H1 (cell line): ENCODE data around the gene ERC1. TPM values are rescaled to one million over a fixed set of nuclear protein-coding genes. Genes with fewer than 3 reads are reported as not detected.

Source experiments
- CTCF ChIA-PET: fragments of 300-600 bp; sonication (Branson Sonifier 250); formaldehyde crosslinking; loops from one replicate; lab custom pipeline; 2021; ENCODE audit not compliant: partially characterized antibody; lab: Charles Lee
- POLR2A ChIA-PET: fragments of 300-600 bp; sonication (Branson Sonifier 250); formaldehyde crosslinking; loops from one replicate; lab custom pipeline; 2021; ENCODE audit warnings: inconsistent platforms; ENCODE audit not compliant: partially characterized antibody; lab: Charles Lee
- DNase-seq, 2 experiments: peaks; one replicate each; pipeline versions ENCODE4 v3.0.0 to v3.0.0-alpha.2; 2010 to 2022; ENCODE audit warnings: low spot score in 2 of 2, low read depth in 1 of 2, mixed read lengths in 1 of 2
- FAIRE-seq: peaks from 2 replicates; lab custom pipeline; 2011; peaks lifted over from hg19 to GRCh38; lab: Jason Lieb, UNC
- H2AFZ ChIP-seq: 2 replicates; pipeline ENCODE4 v1.8.1; 2012; ENCODE audit warnings: low read length, inconsistent platforms
- H2AK5ac ChIP-seq: 2 replicates; pipeline ENCODE4 v1.6.1; 2013; ENCODE audit warnings: low read depth, low read length
- H2BK120ac ChIP-seq: replicated peaks from 2 replicates; pipeline ENCODE3; 2013; ENCODE audit warnings: low read depth, low read length, inconsistent platforms
- H2BK12ac ChIP-seq: 2 replicates; pipeline ENCODE4 v1.6.1; 2013; ENCODE audit warnings: low read depth, low read length
- H2BK15ac ChIP-seq: 2 replicates; pipeline ENCODE4 v1.6.1; 2013; ENCODE audit warnings: low read length
- H2BK20ac ChIP-seq: 2 replicates; pipeline ENCODE4 v1.6.1; 2013; ENCODE audit warnings: low read length
- H2BK5ac ChIP-seq: 2 replicates; pipeline ENCODE4 v1.6.1; 2013; ENCODE audit warnings: low read depth, low read length
- H3K14ac ChIP-seq: 2 replicates; pipeline ENCODE4 v1.6.1; 2013; ENCODE audit warnings: inconsistent platforms; ENCODE audit not compliant: insufficient read length
- H3K18ac ChIP-seq: 2 replicates; pipeline ENCODE4 v1.6.1; 2013; ENCODE audit warnings: low read length; ENCODE audit errors: extremely low read depth
- H3K23ac ChIP-seq: 2 replicates; pipeline ENCODE4 v1.6.1; 2013; ENCODE audit warnings: inconsistent platforms; ENCODE audit not compliant: insufficient read length
- H3K23me2 ChIP-seq: 2 replicates; pipeline ENCODE4 v1.6.1; 2013; ENCODE audit warnings: low read depth, low read length
- H3K27ac ChIP-seq: 2 replicates; pipeline ENCODE4 v1.6.1; 2011; ENCODE audit warnings: low read depth, low read length, inconsistent platforms
- H3K27me3 ChIP-seq, 4 experiments: replicated peaks in 1 of 4; 1 replicate in 1 of 4; 2 replicates in 3 of 4; pipeline versions ENCODE4 v1.6.1 to v1.8.1; 2011 to 2013; ENCODE audit warnings: low read length in 3 of 4, mild to moderate bottlenecking in 3 of 4, inconsistent platforms in 2 of 4, mixed read lengths in 2 of 4, moderate library complexity in 1 of 4; ENCODE audit not compliant: control insufficient read depth in 3 of 4, insufficient read depth in 3 of 4; ENCODE audit errors: extremely low read depth in 1 of 4
- H3K36me3 ChIP-seq, 4 experiments: 2 replicates each; pipeline versions ENCODE4 v1.6.1 to v1.8.1; 2011 to 2013; ENCODE audit warnings: mild to moderate bottlenecking in 4 of 4, low read length in 3 of 4, moderate library complexity in 2 of 4, control low read depth in 1 of 4, inconsistent platforms in 1 of 4; ENCODE audit not compliant: insufficient read depth in 4 of 4, control insufficient read depth in 2 of 4
- H3K4ac ChIP-seq: replicated peaks from 2 replicates; pipeline ENCODE3; 2013; ENCODE audit warnings: low read length, low read depth, mixed read lengths, inconsistent platforms; ENCODE audit not compliant: insufficient read length
- H3K4me1 ChIP-seq, 4 experiments: replicated peaks in 1 of 4; 1 replicate in 1 of 4; 2 replicates in 3 of 4; pipeline versions ENCODE4 v1.6.1 to v1.8.1; 2011 to 2013; ENCODE audit warnings: low read length in 3 of 4, inconsistent platforms in 2 of 4, mixed read lengths in 1 of 4; ENCODE audit not compliant: insufficient read depth in 4 of 4, control insufficient read depth in 3 of 4
- H3K4me2 ChIP-seq, 2 experiments: 2 replicates each; pipeline versions ENCODE4 v1.6.1 to v1.8.1; 2011 to 2013; ENCODE audit warnings: low read depth in 2 of 2, low read length in 2 of 2, control low read depth in 1 of 2, inconsistent platforms in 1 of 2, mild to moderate bottlenecking in 1 of 2; ENCODE audit not compliant: insufficient read depth in 1 of 2
- H3K4me3 ChIP-seq, 4 experiments: fragments of 200-600, 300-600 bp in 1 of 4; sonication (generic), shearing (Covaris generic), sonication (Bioruptor Twin) in 1 of 4; 2 replicates each; pipeline versions ENCODE4 v1.5.1 to v1.8.1; 2011 to 2016; ENCODE audit warnings: low read length in 4 of 4, low read depth in 3 of 4, control low read depth in 2 of 4, inconsistent platforms in 2 of 4, mild to moderate bottlenecking in 2 of 4, mixed read lengths in 1 of 4, moderate library complexity in 1 of 4; ENCODE audit not compliant: insufficient read depth in 2 of 4; ENCODE audit errors: extremely low read depth in 1 of 4
- H3K56ac ChIP-seq: replicated peaks from 2 replicates; pipeline ENCODE3; 2013; ENCODE audit warnings: low read depth, mild to moderate bottlenecking, mixed read lengths, low read length, inconsistent platforms; ENCODE audit not compliant: insufficient read length
- H3K79me1 ChIP-seq: 2 replicates; pipeline ENCODE4 v1.6.1; 2013; ENCODE audit warnings: low read depth, low read length, control low read depth
- H3K79me2 ChIP-seq, 2 experiments: 2 replicates each; pipeline versions ENCODE4 v1.6.1 to v1.8.1; 2012 to 2013; ENCODE audit warnings: low read length in 2 of 2, mild to moderate bottlenecking in 2 of 2, inconsistent platforms in 1 of 2; ENCODE audit not compliant: insufficient read depth in 2 of 2, control insufficient read depth in 1 of 2
- H3K9ac ChIP-seq, 4 experiments: replicated peaks in 1 of 4; 1 replicate in 1 of 4; 2 replicates in 3 of 4; pipeline versions ENCODE4 v1.6.1 to v1.8.1; 2011 to 2013; ENCODE audit warnings: low read depth in 3 of 4, low read length in 3 of 4, control low read depth in 2 of 4, mild to moderate bottlenecking in 2 of 4, moderate library complexity in 2 of 4, inconsistent platforms in 1 of 4; ENCODE audit errors: extremely low read depth in 1 of 4
- H3K9me3 ChIP-seq, 2 experiments: 2 replicates each; pipeline versions ENCODE4 v1.6.1 to v1.8.1; 2012 to 2013; ENCODE audit warnings: mild to moderate bottlenecking in 2 of 2, moderate library complexity in 2 of 2, control low read depth in 1 of 2, inconsistent platforms in 1 of 2, low read depth in 1 of 2, low read length in 1 of 2, mixed read lengths in 1 of 2; ENCODE audit not compliant: insufficient read depth in 2 of 2
- H4K20me1 ChIP-seq, 2 experiments: replicated peaks in 1 of 2; 2 replicates each; pipeline versions ENCODE3 to v1.8.1; 2011 to 2013; ENCODE audit warnings: inconsistent platforms in 2 of 2, low read length in 2 of 2, mild to moderate bottlenecking in 1 of 2; ENCODE audit not compliant: insufficient read depth in 2 of 2, control insufficient read depth in 1 of 2
- H4K5ac ChIP-seq: 2 replicates; pipeline ENCODE4 v1.6.1; 2013; ENCODE audit warnings: low read length, low read depth, mixed read lengths, inconsistent platforms; ENCODE audit not compliant: insufficient read length
- H4K8ac ChIP-seq: 2 replicates; pipeline ENCODE4 v1.8.0; 2013; ENCODE audit warnings: mild to moderate bottlenecking, moderate library complexity, low read length, inconsistent platforms; ENCODE audit not compliant: insufficient read depth; ENCODE audit errors: extremely low read depth
- H4K91ac ChIP-seq: replicated peaks from 2 replicates; pipeline ENCODE3; 2013; ENCODE audit warnings: low read length, mixed read lengths, inconsistent platforms; ENCODE audit not compliant: insufficient read length
- ASH2L ChIP-seq: fragments of 200-600, 300-600 bp; sonication (generic); IDR thresholded peaks from one replicate; pipeline ENCODE4 v1.7.1; 2017; ENCODE audit warnings: low read length
- ATF2 ChIP-seq: IDR thresholded peaks from 2 replicates; pipeline ENCODE4 v1.6.1; 2012; ENCODE audit warnings: low read length, inconsistent platforms
- BCL11A ChIP-seq, 2 experiments: IDR thresholded peaks; one replicate each; pipeline ENCODE4 v1.6.1; 2011; ENCODE audit warnings: low read depth in 2 of 2, low read length in 2 of 2, mild to moderate bottlenecking in 2 of 2
- CTBP2 ChIP-seq: IDR thresholded peaks from 2 replicates; pipeline ENCODE4 v1.7.0; 2011; ENCODE audit warnings: borderline replicate concordance, mild to moderate bottlenecking, moderate library complexity, mixed read lengths, low read length; ENCODE audit not compliant: insufficient read depth, insufficient read length
- EP300 ChIP-seq, 2 experiments: IDR thresholded peaks; 1 replicate in 1 of 2; 2 replicates in 1 of 2; pipeline ENCODE4 v1.6.1; 2011 to 2012; ENCODE audit warnings: low read depth in 2 of 2, low read length in 2 of 2, mild to moderate bottlenecking in 2 of 2, borderline replicate concordance in 1 of 2, inconsistent platforms in 1 of 2, moderate library complexity in 1 of 2
- HDAC6 ChIP-seq: IDR thresholded peaks from one replicate; pipeline ENCODE4 v1.7.1; 2012; ENCODE audit warnings: low read depth, mild to moderate bottlenecking, inconsistent platforms, low read length, moderate library complexity
- KDM1A ChIP-seq: fragments of 200-600, 300-600 bp; sonication (generic); IDR thresholded peaks from 2 replicates; pipeline ENCODE4 v1.7.1; 2016; ENCODE audit warnings: mild to moderate bottlenecking, low read length, borderline replicate concordance
- SP4 ChIP-seq: IDR thresholded peaks from 2 replicates; pipeline ENCODE4 v1.6.1; 2012; ENCODE audit warnings: low read length, inconsistent platforms
- SRF ChIP-seq: IDR thresholded peaks from 2 replicates; pipeline ENCODE4 v1.6.1; 2011; ENCODE audit warnings: mild to moderate bottlenecking, low read depth, low read length, moderate library complexity
- USF2 ChIP-seq: IDR thresholded peaks from 2 replicates; pipeline ENCODE4 v1.6.1; 2011; ENCODE audit warnings: low read length, improper control_type of control experiment
- ZNF274 ChIP-seq: IDR thresholded peaks from 2 replicates; pipeline ENCODE4 v1.7.0; 2012; ENCODE audit warnings: low read length, borderline replicate concordance; ENCODE audit errors: extremely low read depth
- WGBS, 2 experiments: shearing (Covaris generic) in 1 of 2; methylation state at CpG; one replicate each; pipeline versions ENCODE4 v1.1.6 to v1.1.7; 2013 to 2015; ENCODE audit warnings: low lambda C conversion rate in 2 of 2, mixed read lengths in 2 of 2, inconsistent platforms in 1 of 2, low coverage in 1 of 2, missing lambda C conversion rate in 1 of 2; ENCODE audit not compliant: insufficient replicate concordance in 2 of 2, insufficient coverage in 1 of 2, insufficient read length in 1 of 2; ENCODE audit errors: extremely low coverage in 1 of 2, missing lambda C conversion rate in 1 of 2; 5-methylcytosine and 5-hydroxymethylcytosine counted together
- polyA plus RNA-seq, 7 experiments: library from polyadenylated mRNA; depleted of rRNA in 3 of 7; stranded (reverse) in 5 of 7; unstranded in 2 of 7; fragments of >200 nt in 5 of 7; fragments of 200-250 nt in 2 of 7; gene quantifications; 1 replicate in 5 of 7; 2 replicates in 1 of 7; 4 replicates in 1 of 7; pipeline versions ENCODE4 v1.2.1 to v1.2.3, GENCODE V29; 2011 to 2013; ENCODE audit warnings: missing spikeins in 2 of 7, mixed read lengths in 2 of 7
- total RNA-seq: library from RNA; stranded (reverse); fragmentation: NEBNext Ultra II Directional; extraction: Animal tissue kit (Norgen Biotek cat#: 25700); gene quantifications from 2 replicates; pipeline ENCODE4 v1.2.1, GENCODE V29; 2021

The ERC1 gene
- total and polyA plus RNA-seq, 2 of the 8 experiments (the other 6 are each of a cell fraction or from before 2014, with no cell fraction given), result 7.8 to 45.7 TPM

- H4K8ac ChIP-seq, result no peak overlapping the region
- no peaks in the 10 kb centered on the region for H3K4me1 ChIP-seq
- H2BK5ac ChIP-seq, result no peak overlapping the region
- FAIRE-seq (no peak), DNase-seq (no peak)
- no peaks in the 10 kb centered on the region for H3K79me2 ChIP-seq
- no peak overlapping the region for H3K9ac ChIP-seq
- H3K18ac ChIP-seq, result no peak overlapping the region
- no peak overlapping the region for H2AK5ac ChIP-seq
- H3K14ac ChIP-seq, result no peak overlapping the region
- ChIA-PET POLR2A (no interaction called here), CTCF (no interaction called here)
- no peak overlapping the region for H2BK20ac ChIP-seq
- no peaks in the 10 kb centered on the region for H3K36me3 ChIP-seq
- no peak overlapping the region for H2BK15ac ChIP-seq
- H2AFZ ChIP-seq, result no peak overlapping the region
- no peaks in the 10 kb centered on the region for H3K27me3 ChIP-seq
- H2BK120ac ChIP-seq, result no peak overlapping the region
- no peak overlapping the region for H3K27ac ChIP-seq
- H3K4ac ChIP-seq, result no peak overlapping the region
- H4K20me1 ChIP-seq, result no peaks in the 10 kb centered on the region
- no peak overlapping the region for H3K23ac ChIP-seq
- H3K56ac ChIP-seq, result no peak overlapping the region
- H2BK12ac ChIP-seq, result no peak overlapping the region
- no peak overlapping the region for H3K4me2 ChIP-seq
- WGBS, 2 experiments, result 97% methylated on average over 3 of the region's 3 CpGs; no CpG with 5 or more reads in 1 of the 2 experiments
- no peaks in the 10 kb centered on the region for H3K79me1 ChIP-seq
- no peaks in the 10 kb centered on the region for H3K23me2 ChIP-seq
- no peak overlapping the region for H4K91ac ChIP-seq
- no peaks in the 10 kb centered on the region for H3K9me3 ChIP-seq
- no peak overlapping the region for H3K4me3 ChIP-seq
- no peak overlapping the region for H4K5ac ChIP-seq
- no peak for TF ChIP-seq EP300 (IDR thresholded peaks at IDR 0.05; ENCODE audit: borderline replicate concordance in 1 of 2, low read depth in 2 of 2, low read length in 2 of 2)
- TF ChIP-seq USF2, result no peak
- TF ChIP-seq ZNF274, result no peak
- TF ChIP-seq HDAC6, result no peak
- TF ChIP-seq ASH2L, result no peak
- no peak for TF ChIP-seq SP4
- no peak for TF ChIP-seq SRF
- TF ChIP-seq CTBP2, result no peak
- no peak for TF ChIP-seq ATF2
- TF ChIP-seq KDM1A, result no peak
- no peak for TF ChIP-seq BCL11A (IDR thresholded peaks at IDR 0.05; ENCODE audit: low read depth in 2 of 2, low read length in 2 of 2)
Measured at GRCh38 chr12:1226951-1227350, 235.9 kb downstream of the ERC1 start.
